Esophagus muscularis mucosa (tissue), 3 donors: ENCODE data around the gene CD80.
A peak's percentile ranks its signal among the peaks of the same experiment; 100 is the strongest.

Experiments used
- POLR2A ChIP-seq: fragments of 450-650 bp; IDR thresholded peaks from one replicate; pipeline ENCODE4 v1.6.1; 2017; ENCODE audit warnings: antibody characterized with exemption, moderate library complexity, mild to moderate bottlenecking, low read depth
- POLR2AphosphoS5 ChIP-seq, 2 donors: sonication (generic); formaldehyde crosslinking; IDR thresholded peaks; one replicate each; pipeline ENCODE4 v1.6.1; 2017; ENCODE audit warnings: antibody characterized with exemption in 2 of 2
- TF ChIP-seq, protein P1 (sequence below), 3 experiments: fragments of 200-600 bp in 2 of 3; fragments of 450-650 bp in 1 of 3; sonication (generic) in 2 of 3; IDR thresholded peaks; one replicate each; pipeline ENCODE4 v1.5.1; 2017 to 2019; ENCODE audit warnings: antibody characterized with exemption in 3 of 3, mild to moderate bottlenecking in 2 of 3, moderate library complexity in 1 of 3

DNA sequence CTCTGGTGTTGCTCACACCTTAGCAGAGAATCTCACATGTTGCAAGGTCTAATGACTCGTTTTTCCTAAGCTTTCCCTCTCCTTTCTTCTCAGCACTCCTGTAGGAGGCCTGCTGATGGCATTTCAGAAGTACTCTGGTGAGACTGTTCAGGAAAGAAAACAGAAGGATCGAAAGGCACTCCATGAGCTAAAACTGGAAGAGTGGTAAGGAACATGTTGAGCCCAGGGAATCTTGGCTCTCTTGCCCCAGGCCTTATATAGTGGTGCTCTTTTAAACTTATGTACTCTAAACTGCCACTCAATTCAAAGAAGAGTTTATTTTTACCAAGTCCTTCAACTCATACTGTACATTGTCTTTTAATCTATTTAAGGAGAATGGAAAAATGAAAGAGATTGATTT is 42.3 kb downstream of the CD80 start:
- TF ChIP-seq, protein P1, sequence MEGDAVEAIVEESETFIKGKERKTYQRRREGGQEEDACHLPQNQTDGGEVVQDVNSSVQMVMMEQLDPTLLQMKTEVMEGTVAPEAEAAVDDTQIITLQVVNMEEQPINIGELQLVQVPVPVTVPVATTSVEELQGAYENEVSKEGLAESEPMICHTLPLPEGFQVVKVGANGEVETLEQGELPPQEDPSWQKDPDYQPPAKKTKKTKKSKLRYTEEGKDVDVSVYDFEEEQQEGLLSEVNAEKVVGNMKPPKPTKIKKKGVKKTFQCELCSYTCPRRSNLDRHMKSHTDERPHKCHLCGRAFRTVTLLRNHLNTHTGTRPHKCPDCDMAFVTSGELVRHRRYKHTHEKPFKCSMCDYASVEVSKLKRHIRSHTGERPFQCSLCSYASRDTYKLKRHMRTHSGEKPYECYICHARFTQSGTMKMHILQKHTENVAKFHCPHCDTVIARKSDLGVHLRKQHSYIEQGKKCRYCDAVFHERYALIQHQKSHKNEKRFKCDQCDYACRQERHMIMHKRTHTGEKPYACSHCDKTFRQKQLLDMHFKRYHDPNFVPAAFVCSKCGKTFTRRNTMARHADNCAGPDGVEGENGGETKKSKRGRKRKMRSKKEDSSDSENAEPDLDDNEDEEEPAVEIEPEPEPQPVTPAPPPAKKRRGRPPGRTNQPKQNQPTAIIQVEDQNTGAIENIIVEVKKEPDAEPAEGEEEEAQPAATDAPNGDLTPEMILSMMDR (IDR thresholded peaks at IDR 0.05) = no peak
- no peak for TF ChIP-seq POLR2A
- peak; percentile 50 to 56 for TF ChIP-seq POLR2AphosphoS5 (IDR thresholded peaks at IDR 0.05)
